ENCODE measurements around the gene SEPTIN10.

DNA sequence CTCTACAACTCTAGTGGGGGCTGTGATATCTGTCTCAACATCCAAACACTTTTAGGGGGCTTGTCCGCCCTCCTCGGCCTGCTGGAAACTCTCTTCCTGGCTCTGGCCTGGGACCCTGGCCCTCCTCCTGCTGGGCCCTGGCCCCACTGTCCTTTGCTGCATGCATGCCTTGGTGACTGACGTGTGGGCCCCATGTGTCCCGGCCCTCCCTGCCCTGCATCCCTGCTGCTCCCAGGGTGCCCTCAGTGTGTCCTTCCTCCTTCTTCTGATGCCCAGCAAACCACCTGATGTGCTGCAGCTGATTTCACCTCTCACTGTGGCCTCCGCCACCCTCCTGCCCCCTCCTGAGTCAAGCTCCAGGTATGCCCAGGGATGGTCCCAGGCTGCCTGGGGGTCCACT, 101.7 kb downstream of the SEPTIN10 start:
- TF ChIP-seq, protein P1, sequence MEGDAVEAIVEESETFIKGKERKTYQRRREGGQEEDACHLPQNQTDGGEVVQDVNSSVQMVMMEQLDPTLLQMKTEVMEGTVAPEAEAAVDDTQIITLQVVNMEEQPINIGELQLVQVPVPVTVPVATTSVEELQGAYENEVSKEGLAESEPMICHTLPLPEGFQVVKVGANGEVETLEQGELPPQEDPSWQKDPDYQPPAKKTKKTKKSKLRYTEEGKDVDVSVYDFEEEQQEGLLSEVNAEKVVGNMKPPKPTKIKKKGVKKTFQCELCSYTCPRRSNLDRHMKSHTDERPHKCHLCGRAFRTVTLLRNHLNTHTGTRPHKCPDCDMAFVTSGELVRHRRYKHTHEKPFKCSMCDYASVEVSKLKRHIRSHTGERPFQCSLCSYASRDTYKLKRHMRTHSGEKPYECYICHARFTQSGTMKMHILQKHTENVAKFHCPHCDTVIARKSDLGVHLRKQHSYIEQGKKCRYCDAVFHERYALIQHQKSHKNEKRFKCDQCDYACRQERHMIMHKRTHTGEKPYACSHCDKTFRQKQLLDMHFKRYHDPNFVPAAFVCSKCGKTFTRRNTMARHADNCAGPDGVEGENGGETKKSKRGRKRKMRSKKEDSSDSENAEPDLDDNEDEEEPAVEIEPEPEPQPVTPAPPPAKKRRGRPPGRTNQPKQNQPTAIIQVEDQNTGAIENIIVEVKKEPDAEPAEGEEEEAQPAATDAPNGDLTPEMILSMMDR (IDR thresholded peaks at IDR 0.05): no peak
- no peak for TF ChIP-seq POLR2A (IDR thresholded peaks at IDR 0.05)

All from sigmoid colon (tissue), 3 donors.